Keratinocyte (primary cell): ENCODE results near the gene SEL1L3. TPM values are rescaled to one million over a fixed set of nuclear protein-coding genes. Genes with fewer than 3 reads are reported as not detected.

Source experiments
- DNase-seq: peaks from one replicate; pipeline ENCODE4 v3.0.0-alpha.2; 2011; ENCODE audit warnings: low read depth, missing footprints, low spot score
- FAIRE-seq: peaks from 2 replicates; lab custom pipeline; 2011; peaks lifted over from hg19 to GRCh38; lab: Jason Lieb, UNC
- H2AFZ ChIP-seq: 2 replicates; pipeline ENCODE4 v1.6.0; 2012; ENCODE audit warnings: low read length, control low read depth, inconsistent platforms; ENCODE audit not compliant: control insufficient read depth
- H3K27ac ChIP-seq: 2 replicates; pipeline ENCODE4 v1.5.1; 2011; ENCODE audit warnings: low read length; ENCODE audit not compliant: control insufficient read depth, insufficient read depth
- H3K27me3 ChIP-seq: 3 replicates; pipeline ENCODE4 v1.6.0; 2011; ENCODE audit warnings: low read length; ENCODE audit not compliant: control insufficient read depth, insufficient read depth; ENCODE audit errors: extremely low read depth
- H3K36me3 ChIP-seq, 2 experiments: 2 replicates in 1 of 2; 3 replicates in 1 of 2; pipeline ENCODE4 v1.5.1; 2011; ENCODE audit warnings: low read length in 2 of 2, mild to moderate bottlenecking in 1 of 2; ENCODE audit not compliant: control insufficient read depth in 2 of 2, insufficient read depth in 2 of 2; ENCODE audit errors: extremely low read depth in 1 of 2
- H3K4me1 ChIP-seq: 3 replicates; pipeline ENCODE4 v1.5.1; 2011; ENCODE audit warnings: low read length; ENCODE audit not compliant: control insufficient read depth, insufficient read depth; ENCODE audit errors: extremely low read depth
- H3K4me2 ChIP-seq: 3 replicates; pipeline ENCODE4 v1.6.0; 2011; ENCODE audit warnings: low read depth, low read length; ENCODE audit not compliant: control insufficient read depth, insufficient read depth; ENCODE audit errors: extremely low read depth
- H3K4me3 ChIP-seq, 3 experiments: fragments of 200-600 bp in 1 of 3; sonication (generic) in 1 of 3; 2 replicates in 2 of 3; 3 replicates in 1 of 3; pipeline ENCODE4 v1.5.1; 2011 to 2016; ENCODE audit warnings: low read length in 3 of 3, mild to moderate bottlenecking in 3 of 3, control low read depth in 2 of 3, inconsistent platforms in 1 of 3, low read depth in 1 of 3, mixed read lengths in 1 of 3, mixed run types in 1 of 3, moderate library complexity in 1 of 3; ENCODE audit not compliant: control insufficient read depth in 2 of 3, insufficient read depth in 2 of 3; ENCODE audit errors: extremely low read depth in 1 of 3
- H3K79me2 ChIP-seq: 2 replicates; pipeline ENCODE4 v1.6.0; 2012; ENCODE audit warnings: low read length; ENCODE audit not compliant: control insufficient read depth, insufficient read depth
- H3K9ac ChIP-seq: 3 replicates; pipeline ENCODE4 v1.6.0; 2011; ENCODE audit warnings: low read length; ENCODE audit not compliant: control insufficient read depth, insufficient read depth; ENCODE audit errors: extremely low read depth
- H3K9me1 ChIP-seq: 3 replicates; pipeline ENCODE4 v1.6.0; 2011; ENCODE audit warnings: low read length; ENCODE audit not compliant: control insufficient read depth, insufficient read depth; ENCODE audit errors: extremely low read depth
- H3K9me3 ChIP-seq: 2 replicates; pipeline ENCODE4 v1.5.1; 2012; ENCODE audit warnings: low read depth, low read length; ENCODE audit not compliant: control insufficient read depth
- H4K20me1 ChIP-seq: 3 replicates; pipeline ENCODE4 v1.6.0; 2011; ENCODE audit warnings: low read length; ENCODE audit not compliant: control insufficient read depth, insufficient read depth; ENCODE audit errors: extremely low read depth
- EZH2 ChIP-seq: IDR thresholded peaks from one replicate; pipeline ENCODE4 v1.6.1; 2012; ENCODE audit warnings: inconsistent platforms, mild to moderate bottlenecking, low read length, moderate library complexity
- dilution Hi-C: fragments of 300-500 bp; cut with MboI; formaldehyde crosslinking; loops from one replicate; pipeline ENCODE4 v1.7.0; 2020; ENCODE audit warnings: low sequenced_read_pairs; ENCODE audit not compliant: extremely low pct_ligation_motif_present
- polyA plus RNA-seq, 5 experiments: library from polyadenylated mRNA; depleted of rRNA in 3 of 5; stranded (reverse) in 3 of 5; stranded (forward) in 1 of 5; unstranded in 1 of 5; fragments of >200 nt; gene quantifications; 1 replicate in 1 of 5; 2 replicates in 3 of 5; 3 replicates in 1 of 5; pipeline versions ENCODE4 v1.2.1 to v1.2.3, GENCODE V29; 2011 to 2012; ENCODE audit warnings: missing spikeins in 2 of 5, low read depth in 1 of 5, low replicate concordance in 1 of 5
- TF ChIP-seq, protein P1 (sequence below), 3 experiments: IDR thresholded peaks in 1 of 3; conservative IDR thresholded peaks in 1 of 3; optimal IDR thresholded peaks in 1 of 3; 2 replicates in 2 of 3; 3 replicates in 1 of 3; pipeline versions ENCODE3 to v1.5.1; 2011; ENCODE audit warnings: low read length in 3 of 3, mild to moderate bottlenecking in 3 of 3, moderate library complexity in 2 of 3, control low read depth in 1 of 3, inconsistent platforms in 1 of 3; ENCODE audit not compliant: insufficient read depth in 2 of 3; ENCODE audit errors: extremely low read depth in 1 of 3

SEL1L3 gene
- polyA plus RNA-seq, 1 donor (not counting 4 experiments of a cell fraction or from before 2014, with no cell fraction given): 67.9 TPM

DNA sequence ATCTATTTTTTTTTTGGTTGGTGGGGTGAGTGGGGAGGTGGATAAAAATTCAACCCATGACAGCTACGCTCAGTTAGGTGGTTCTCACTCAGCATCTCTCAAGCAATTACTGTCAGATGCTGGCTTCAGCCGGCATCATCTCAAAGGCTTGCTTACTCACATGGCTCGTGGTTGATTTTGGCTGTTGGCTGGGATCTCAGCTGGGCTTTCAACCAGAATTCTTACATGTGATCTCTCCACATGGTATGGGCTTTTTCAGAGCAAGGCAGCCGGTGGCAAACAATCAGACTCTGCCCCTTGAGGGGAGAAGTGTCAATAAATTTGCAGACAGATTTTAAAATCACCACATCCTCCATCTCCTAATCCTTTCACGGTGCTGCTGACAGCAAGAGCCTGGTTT, 159.9 kb downstream of the SEL1L3 start:
- H3K4me2 ChIP-seq: no peak overlapping the region
- no peaks in the 10 kb centered on the region for H3K36me3 ChIP-seq
- TF ChIP-seq, protein P1, sequence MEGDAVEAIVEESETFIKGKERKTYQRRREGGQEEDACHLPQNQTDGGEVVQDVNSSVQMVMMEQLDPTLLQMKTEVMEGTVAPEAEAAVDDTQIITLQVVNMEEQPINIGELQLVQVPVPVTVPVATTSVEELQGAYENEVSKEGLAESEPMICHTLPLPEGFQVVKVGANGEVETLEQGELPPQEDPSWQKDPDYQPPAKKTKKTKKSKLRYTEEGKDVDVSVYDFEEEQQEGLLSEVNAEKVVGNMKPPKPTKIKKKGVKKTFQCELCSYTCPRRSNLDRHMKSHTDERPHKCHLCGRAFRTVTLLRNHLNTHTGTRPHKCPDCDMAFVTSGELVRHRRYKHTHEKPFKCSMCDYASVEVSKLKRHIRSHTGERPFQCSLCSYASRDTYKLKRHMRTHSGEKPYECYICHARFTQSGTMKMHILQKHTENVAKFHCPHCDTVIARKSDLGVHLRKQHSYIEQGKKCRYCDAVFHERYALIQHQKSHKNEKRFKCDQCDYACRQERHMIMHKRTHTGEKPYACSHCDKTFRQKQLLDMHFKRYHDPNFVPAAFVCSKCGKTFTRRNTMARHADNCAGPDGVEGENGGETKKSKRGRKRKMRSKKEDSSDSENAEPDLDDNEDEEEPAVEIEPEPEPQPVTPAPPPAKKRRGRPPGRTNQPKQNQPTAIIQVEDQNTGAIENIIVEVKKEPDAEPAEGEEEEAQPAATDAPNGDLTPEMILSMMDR (optimal IDR thresholded peaks at IDR 0.05 in 1 of 3, IDR thresholded peaks at IDR 0.05 in 1 of 3, conservative IDR thresholded peaks at IDR 0.05 in 1 of 3; ENCODE audit: extremely low read depth in 1 of 3, insufficient read depth in 2 of 3, low read length in 3 of 3): no peak
- TF ChIP-seq EZH2: no peak
- DNase-seq: no peak
- H3K79me2 ChIP-seq: no peaks in the 10 kb centered on the region
- H3K9ac ChIP-seq: no peak overlapping the region
- H4K20me1 ChIP-seq: no peaks in the 10 kb centered on the region
- no peak for FAIRE-seq
- no peak overlapping the region for H3K4me3 ChIP-seq
- no peaks in the 10 kb centered on the region for H3K9me1 ChIP-seq
- no peak overlapping the region for H3K27ac ChIP-seq
- no peak overlapping the region for H2AFZ ChIP-seq
- no peaks in the 10 kb centered on the region for H3K4me1 ChIP-seq
- no peaks in the 10 kb centered on the region for H3K9me3 ChIP-seq
- dilution Hi-C loops: no loop called here
- no peaks in the 10 kb centered on the region for H3K27me3 ChIP-seq

DNA sequence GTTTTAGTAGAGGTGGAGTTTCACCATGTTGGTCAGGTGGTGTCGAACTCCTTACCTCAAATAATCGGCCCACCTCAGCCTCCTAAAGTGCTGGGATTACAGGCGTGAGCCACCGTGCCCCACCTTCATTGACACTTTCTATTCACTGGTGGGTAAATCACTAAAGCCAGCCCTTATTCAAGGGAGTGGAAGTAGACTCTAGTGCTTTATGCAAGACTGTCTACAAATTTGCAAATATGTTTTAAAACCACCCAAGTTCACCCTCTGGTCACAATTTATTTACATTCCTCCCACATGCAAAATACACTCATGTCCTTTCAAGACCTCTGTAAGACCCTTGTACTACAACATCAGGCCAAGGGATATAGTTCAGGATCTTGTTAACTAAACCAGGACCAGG, 162.1 kb downstream of the SEL1L3 start:
- TF ChIP-seq, protein P1 (optimal IDR thresholded peaks at IDR 0.05 in 1 of 3, IDR thresholded peaks at IDR 0.05 in 1 of 3, conservative IDR thresholded peaks at IDR 0.05 in 1 of 3; ENCODE audit: extremely low read depth in 1 of 3, insufficient read depth in 2 of 3, low read length in 3 of 3): no peak
- TF ChIP-seq EZH2: no peak
- DNase-seq (no peak), FAIRE-seq (no peak)
- Histone ChIP-seq H3K36me3 (no peaks in the 10 kb centered on the region), H2AFZ (no peak overlapping the region), H3K79me2 (no peaks in the 10 kb centered on the region), H3K4me2 (no peak overlapping the region), H3K27ac (no peak overlapping the region), H3K9ac (no peak overlapping the region), H3K4me3 (no peak overlapping the region), H3K9me1 (no peaks in the 10 kb centered on the region), H3K9me3 (no peaks in the 10 kb centered on the region), H3K27me3 (no peaks in the 10 kb centered on the region), H3K4me1 (no peaks in the 10 kb centered on the region), H4K20me1 (no peaks in the 10 kb centered on the region)
- dilution Hi-C loops: no loop called here
